Neutrophil (primary cell): ENCODE data around the gene CLNK.

ENCODE experiments used
- H3K27ac ChIP-seq: fragments of 200-600 bp; sonication (generic); 2 replicates; pipeline ENCODE4 v1.5.1; 2016; ENCODE audit warnings: mild to moderate bottlenecking, moderate library complexity
- H3K27me3 ChIP-seq: fragments of 200-600 bp; sonication (generic); 2 replicates; pipeline ENCODE4 v1.6.0; 2016; ENCODE audit warnings: mild to moderate bottlenecking
- H3K36me3 ChIP-seq: fragments of 200-600 bp; sonication (generic); 2 replicates; pipeline ENCODE4 v1.5.1; 2017
- H3K4me1 ChIP-seq, 2 experiments: fragments of 200-600 bp in 1 of 2; sonication (generic) in 1 of 2; 1 replicate in 1 of 2; 2 replicates in 1 of 2; pipeline versions ENCODE4 v1.5.1 to v1.6.1; 2013 to 2016; ENCODE audit warnings: low read depth in 1 of 2, low read length in 1 of 2, mild to moderate bottlenecking in 1 of 2, moderate library complexity in 1 of 2; ENCODE audit not compliant: control insufficient read depth in 1 of 2, insufficient read depth in 1 of 2
- H3K4me3 ChIP-seq, 2 experiments: fragments of 200-600 bp in 1 of 2; sonication (generic) in 1 of 2; 1 replicate in 1 of 2; 2 replicates in 1 of 2; pipeline ENCODE4 v1.5.1; 2013 to 2016; ENCODE audit warnings: low read depth in 1 of 2, low read length in 1 of 2, mild to moderate bottlenecking in 1 of 2, moderate library complexity in 1 of 2
- H3K9me3 ChIP-seq: fragments of 200-600 bp; sonication (generic); 2 replicates; pipeline ENCODE4 v1.5.1; 2016
- CTCF ChIP-seq: fragments of 200-600 bp; sonication (generic); IDR thresholded peaks from 2 replicates; pipeline ENCODE4 v1.5.1; 2016; ENCODE audit warnings: antibody characterized with exemption

CLNK gene

DNA sequence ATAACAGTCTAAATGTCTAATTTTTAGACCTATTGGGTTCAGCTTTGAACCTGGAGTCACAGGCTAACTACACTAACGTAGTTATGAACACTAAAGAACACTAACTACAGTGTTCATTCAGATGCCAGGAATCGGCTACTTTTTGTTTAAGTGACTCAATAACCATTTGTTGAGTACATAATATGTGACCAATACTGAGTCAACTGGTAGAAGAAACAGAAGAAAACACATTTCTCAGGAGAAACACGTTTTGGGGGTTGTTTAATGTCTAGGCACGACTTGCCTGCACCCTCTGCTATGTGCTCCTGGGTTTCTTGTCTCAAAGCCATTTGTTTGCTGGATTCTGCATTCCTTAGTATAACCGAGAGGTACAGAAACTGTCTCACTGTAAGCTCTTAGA is 18.6 kb upstream of the CLNK start:
- Histone ChIP-seq H3K36me3 (no peaks in the 10 kb centered on the region), H3K27ac (no peak overlapping the region), H3K4me1 (no peaks in the 10 kb centered on the region), H3K4me3 (no peak overlapping the region), H3K27me3 (no peaks in the 10 kb centered on the region), H3K9me3 (no peaks in the 10 kb centered on the region)
- TF ChIP-seq CTCF = no peak

DNA sequence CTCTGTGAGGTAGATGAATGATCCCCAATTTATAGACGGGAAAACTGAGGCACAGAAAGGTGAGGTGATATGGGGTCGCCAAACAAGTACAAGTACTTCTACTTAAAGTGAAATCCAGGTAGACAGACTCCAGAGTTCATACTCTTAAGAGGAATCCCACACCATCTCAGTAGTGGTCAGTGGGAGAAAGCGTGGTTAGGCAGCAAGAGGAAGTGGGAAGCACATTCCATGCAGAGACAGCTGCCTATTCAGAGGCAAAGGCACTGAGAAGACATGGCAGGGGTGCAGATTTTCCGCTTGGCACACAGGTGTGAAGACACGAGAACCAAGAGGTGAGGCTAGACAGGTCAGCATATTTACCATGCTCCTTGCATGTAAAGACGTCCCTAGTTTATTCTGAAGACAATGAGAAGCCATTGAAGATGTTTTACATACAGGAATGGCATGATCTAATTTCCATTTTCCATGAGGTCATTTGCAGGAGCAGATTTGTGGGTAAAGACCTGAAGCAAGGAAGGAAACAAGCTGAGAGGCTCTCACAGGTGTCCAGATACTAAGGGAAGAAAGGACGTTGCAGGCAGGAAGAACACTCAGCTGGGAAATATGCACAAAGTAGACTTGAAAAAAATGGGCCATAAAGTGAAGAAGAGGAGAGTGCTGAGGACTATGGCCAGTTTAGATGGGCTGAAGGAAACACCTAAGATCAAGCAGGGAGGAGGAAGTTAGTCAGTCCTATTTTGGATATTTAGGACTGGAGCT is 17.3 kb upstream of the CLNK start:
- Histone ChIP-seq H3K27me3 (no peaks in the 10 kb centered on the region), H3K36me3 (no peaks in the 10 kb centered on the region), H3K4me3 (no peak overlapping the region), H3K4me1 (no peaks in the 10 kb centered on the region), H3K27ac (no peak overlapping the region), H3K9me3 (no peaks in the 10 kb centered on the region)
- TF ChIP-seq CTCF = no peak

DNA sequence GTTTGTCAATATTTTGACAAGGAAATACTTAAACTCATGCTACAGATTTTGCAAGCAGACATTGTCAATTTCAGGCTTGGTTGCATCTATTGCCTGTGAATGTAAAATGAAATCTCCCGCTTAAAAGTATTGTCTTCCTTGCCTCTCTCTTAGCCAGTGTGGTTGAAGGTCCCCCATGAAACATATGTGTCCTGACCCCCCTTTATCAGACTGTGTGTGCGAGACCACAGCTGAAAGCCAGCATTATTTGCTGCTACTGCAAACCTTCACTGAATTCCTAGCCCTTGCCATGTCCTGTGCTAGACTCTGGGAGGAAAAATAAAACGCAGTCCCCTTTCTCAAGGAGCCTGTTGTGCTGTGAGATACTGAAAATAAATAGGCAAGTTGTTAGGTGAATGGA is 16.6 kb upstream of the CLNK start:
- no peaks in the 10 kb centered on the region for H3K36me3 ChIP-seq
- no peak overlapping the region for H3K4me3 ChIP-seq
- no peaks in the 10 kb centered on the region for H3K27me3 ChIP-seq
- no peak overlapping the region for H3K27ac ChIP-seq
- H3K4me1 ChIP-seq = no peaks in the 10 kb centered on the region
- no peak for TF ChIP-seq CTCF
- H3K9me3 ChIP-seq = no peaks in the 10 kb centered on the region

GRCh38 chr4:10698172-10698571 is 13.6 kb upstream of the CLNK start:
- Histone ChIP-seq H3K36me3 (no peaks in the 10 kb centered on the region), H3K4me3 (no peak overlapping the region), H3K27me3 (no peaks in the 10 kb centered on the region), H3K9me3 (no peaks in the 10 kb centered on the region), H3K4me1 (no peaks in the 10 kb centered on the region), H3K27ac (no peak overlapping the region)
- no peak for TF ChIP-seq CTCF

DNA sequence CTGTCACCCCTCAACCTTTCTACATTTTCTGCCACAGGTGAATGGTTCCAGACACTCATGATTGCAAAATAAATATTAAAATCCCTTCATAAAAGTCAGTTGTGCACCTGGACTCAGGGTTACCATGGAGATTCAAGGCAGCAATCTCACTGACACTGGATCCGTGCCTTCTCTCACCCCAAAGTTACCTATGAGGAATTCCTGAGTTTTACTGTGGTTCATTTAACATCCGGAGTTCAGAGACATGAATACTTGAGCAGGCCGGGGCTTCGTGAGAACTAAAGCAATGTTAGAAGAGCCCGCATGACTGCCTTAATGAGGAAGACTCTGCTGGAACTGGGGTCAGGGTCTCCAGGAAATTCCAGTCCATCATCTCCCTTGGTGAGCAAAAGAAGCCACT is 12.5 kb upstream of the CLNK start:
- Histone ChIP-seq H3K27ac (no peak overlapping the region), H3K4me3 (no peak overlapping the region), H3K27me3 (no peaks in the 10 kb centered on the region), H3K4me1 (no peaks in the 10 kb centered on the region), H3K9me3 (no peaks in the 10 kb centered on the region), H3K36me3 (no peaks in the 10 kb centered on the region)
- no peak for TF ChIP-seq CTCF
